HEK293 (cell line): ENCODE measurements around the gene MASP1.

Experiments
- CTCF ChIA-PET: fragments of 350-600 bp; formaldehyde crosslinking; extraction: SDS; loops from one replicate; lab custom pipeline; 2021; ENCODE audit warnings: antibody characterized with exemption; lab: Yijun Ruan, JAX
- POLR2A ChIA-PET: fragments of 300-600 bp; formaldehyde crosslinking; extraction: SDS; loops from one replicate; lab custom pipeline; 2020; ENCODE audit warnings: antibody characterized with exemption, inconsistent platforms; lab: Yijun Ruan, JAX
- H3K27ac ChIP-seq: fragments of 200-500 bp; sonication (Bioruptor generic); 2 replicates; pipeline ENCODE4 v1.5.1; 2014; ENCODE audit warnings: low read depth, low read length, control low read depth, inconsistent platforms; ENCODE audit errors: extremely low read depth
- H3K36me3 ChIP-seq, 2 experiments: fragments of 200-500 bp in 1 of 2; sonication (Bioruptor generic) in 1 of 2; 1 replicate in 1 of 2; 2 replicates in 1 of 2; pipeline ENCODE4 v1.5.1; 2014 to 2017; ENCODE audit warnings: inconsistent platforms in 2 of 2, low read length in 2 of 2; ENCODE audit not compliant: control insufficient read depth in 2 of 2, insufficient read depth in 1 of 2
- H3K4me1 ChIP-seq: fragments of 200-500 bp; sonication (Bioruptor generic); 2 replicates; pipeline ENCODE4 v1.5.1; 2014; ENCODE audit warnings: mild to moderate bottlenecking, low read length, inconsistent platforms; ENCODE audit not compliant: control insufficient read depth, insufficient read depth
- H3K4me3 ChIP-seq: 2 replicates; pipeline ENCODE4 v1.5.1; 2011; ENCODE audit warnings: low read depth, mild to moderate bottlenecking, control low read depth, low read length, moderate library complexity
- H3K9me3 ChIP-seq: fragments of 200-500 bp; sonication (Bioruptor generic); 2 replicates; pipeline ENCODE4 v1.5.1; 2014; ENCODE audit warnings: low read depth, low read length, inconsistent platforms; ENCODE audit not compliant: control insufficient read depth, insufficient read depth
- GFI1B ChIP-seq: fragments of 450-650 bp; formaldehyde crosslinking; IDR thresholded peaks from 2 replicates; pipeline ENCODE4 v1.5.1; 2016; ENCODE audit warnings: missing biosample characterization, missing genetic modification characterization
- HOXC10 ChIP-seq: sonication (generic); formaldehyde crosslinking; IDR thresholded peaks from 2 replicates; pipeline ENCODE4 v1.8.1; 2023; ENCODE audit warnings: mild to moderate bottlenecking, missing genetic modification reagents
- IKZF3 ChIP-seq: fragments of 450-650 bp; IDR thresholded peaks from 2 replicates; pipeline ENCODE4 v1.5.0; 2018; ENCODE audit warnings: missing biosample characterization, mild to moderate bottlenecking, missing genetic modification characterization, moderate library complexity
- TSHZ1 ChIP-seq: fragments of 450-650 bp; formaldehyde crosslinking; IDR thresholded peaks from 2 replicates; pipeline ENCODE4 v1.5.1; 2016; ENCODE audit warnings: missing biosample characterization, missing genetic modification characterization, borderline replicate concordance
- WT1 ChIP-seq: fragments of 450-650 bp; formaldehyde crosslinking; IDR thresholded peaks from 2 replicates; pipeline ENCODE4 v1.5.1; 2016; ENCODE audit warnings: missing biosample characterization, missing genetic modification characterization
- YY1 ChIP-seq: fragments of 450-650 bp; formaldehyde crosslinking; IDR thresholded peaks from 2 replicates; pipeline ENCODE4 v1.5.1; 2018; ENCODE audit warnings: missing biosample characterization, missing genetic modification characterization
- ZNF174 ChIP-seq: fragments of 450-650 bp; formaldehyde crosslinking; IDR thresholded peaks from 2 replicates; pipeline ENCODE4 v1.5.0; 2017; ENCODE audit warnings: missing biosample characterization, mild to moderate bottlenecking, missing genetic modification characterization
- ZNF274 ChIP-seq, 2 experiments: fragments of 200-500 bp in 1 of 2; fragments of 450-650 bp in 1 of 2; sonication (Bioruptor generic) in 1 of 2; formaldehyde crosslinking in 1 of 2; IDR thresholded peaks; 2 replicates each; pipeline versions ENCODE4 v1.5.1 to v1.6.1; 2014 to 2016; ENCODE audit warnings: borderline replicate concordance in 1 of 2, inconsistent platforms in 1 of 2, low read length in 1 of 2, missing biosample characterization in 1 of 2, missing genetic modification characterization in 1 of 2
- ZNF341 ChIP-seq: fragments of 450-650 bp; formaldehyde crosslinking; IDR thresholded peaks from 2 replicates; pipeline ENCODE4; 2016; ENCODE audit warnings: low read depth, missing biosample characterization, missing genetic modification characterization
- ZNF350 ChIP-seq: fragments of 450-650 bp; formaldehyde crosslinking; IDR thresholded peaks from 2 replicates; pipeline ENCODE4 v1.5.0; 2017; ENCODE audit warnings: missing biosample characterization, mild to moderate bottlenecking, missing genetic modification characterization
- ZNF394 ChIP-seq: fragments of 450-650 bp; formaldehyde crosslinking; IDR thresholded peaks from 2 replicates; pipeline ENCODE4 v1.5.1; 2016; ENCODE audit warnings: missing biosample characterization, missing genetic modification characterization, mild to moderate bottlenecking, moderate library complexity, borderline replicate concordance
- ZNF404 ChIP-seq: fragments of 450-650 bp; formaldehyde crosslinking; IDR thresholded peaks from 2 replicates; pipeline ENCODE4 v1.5.1; 2017; ENCODE audit warnings: missing biosample characterization, missing genetic modification characterization
- ZNF423 ChIP-seq: fragments of 450-650 bp; formaldehyde crosslinking; IDR thresholded peaks from 2 replicates; pipeline ENCODE4 v1.5.1; 2016; ENCODE audit warnings: missing biosample characterization, missing genetic modification characterization
- ZNF426 ChIP-seq: fragments of 450-650 bp; formaldehyde crosslinking; IDR thresholded peaks from 2 replicates; pipeline ENCODE4 v1.5.1; 2017; ENCODE audit warnings: missing biosample characterization, missing genetic modification characterization, mild to moderate bottlenecking, inconsistent platforms, moderate library complexity
- ZNF48 ChIP-seq: fragments of 450-650 bp; formaldehyde crosslinking; IDR thresholded peaks from 2 replicates; pipeline ENCODE4 v1.5.1; 2016; ENCODE audit warnings: missing biosample characterization, missing genetic modification characterization
- ZNF510 ChIP-seq: fragments of 450-650 bp; formaldehyde crosslinking; IDR thresholded peaks from 2 replicates; pipeline ENCODE4 v1.5.1; 2018; ENCODE audit warnings: mild to moderate bottlenecking, missing genetic modification characterization, missing biosample characterization; ENCODE audit not compliant: insufficient replicate concordance
- ZNF629 ChIP-seq: fragments of 450-650 bp; formaldehyde crosslinking; IDR thresholded peaks from 2 replicates; pipeline ENCODE4 v1.5.1; 2017; ENCODE audit warnings: missing biosample characterization, missing genetic modification characterization
- ZNF677 ChIP-seq: fragments of 450-650 bp; IDR thresholded peaks from 2 replicates; pipeline ENCODE4 v1.5.0; 2018; ENCODE audit warnings: missing biosample characterization, mild to moderate bottlenecking, missing genetic modification characterization, moderate library complexity
- ZNF704 ChIP-seq: fragments of 450-650 bp; formaldehyde crosslinking; IDR thresholded peaks from 2 replicates; pipeline ENCODE4 v1.5.1; 2016; ENCODE audit warnings: missing biosample characterization, missing genetic modification characterization
- ZNF76 ChIP-seq: fragments of 450-650 bp; formaldehyde crosslinking; IDR thresholded peaks from 2 replicates; pipeline ENCODE4; 2016; ENCODE audit warnings: low read depth, missing biosample characterization, missing genetic modification characterization, borderline replicate concordance
- TF ChIP-seq, protein P1 (sequence below): fragments of 450-650 bp; formaldehyde crosslinking; IDR thresholded peaks from 2 replicates; pipeline ENCODE4 v1.5.1; 2016; ENCODE audit warnings: missing biosample characterization, missing genetic modification characterization, borderline replicate concordance
- TF ChIP-seq, protein P2 (sequence below): fragments of 450-650 bp; formaldehyde crosslinking; IDR thresholded peaks from 2 replicates; pipeline ENCODE4 v1.5.1; 2017; ENCODE audit warnings: missing biosample characterization, missing genetic modification characterization

The MASP1 gene

GRCh38 chr3:187266691-187267090, 24.8 kb downstream of the MASP1 start:
- POLR2A ChIA-PET, result no interaction called here

GRCh38 chr3:187265461-187265955, 26.0 kb downstream of the MASP1 start:
- Histone ChIP-seq H3K4me3 (no peak overlapping the region), H3K9me3 (no peaks in the 10 kb centered on the region), H3K4me1 (peaks cover 3% of the 10 kb centered on the region), H3K36me3 (no peaks in the 10 kb centered on the region), H3K27ac (no peak overlapping the region)
- TF ChIP-seq ZNF426 (tag by site-specific recombination) (no peak), YY1 (tag by site-specific recombination) (no peak), WT1 (tag by site-specific recombination) (no peak), ZNF76 (tag by site-specific recombination) (no peak), ZNF174 (tag by site-specific recombination) (no peak), ZNF404 (tag by site-specific recombination) (no peak), ZNF629 (tag by site-specific recombination) (no peak), ZNF274 (IDR thresholded peaks at IDR 0.05; ENCODE audit: low read length) (no peak), ZNF274 (tag by site-specific recombination; IDR thresholded peaks at IDR 0.05; ENCODE audit: borderline replicate concordance) (no peak), ZNF677 (no peak), ZNF341 (tag by site-specific recombination) (no peak), GFI1B (tag by site-specific recombination) (no peak), ZNF704 (tag by site-specific recombination) (no peak), TSHZ1 (tag by site-specific recombination) (no peak), ZNF423 (tag by site-specific recombination) (no peak), ZNF48 (tag by site-specific recombination) (no peak), IKZF3 (tag by site-specific recombination) (no peak), ZNF510 (tag by site-specific recombination) (no peak), HOXC10 (CRISPR knock-in tag) (no peak)
- TF ChIP-seq, protein P1, sequence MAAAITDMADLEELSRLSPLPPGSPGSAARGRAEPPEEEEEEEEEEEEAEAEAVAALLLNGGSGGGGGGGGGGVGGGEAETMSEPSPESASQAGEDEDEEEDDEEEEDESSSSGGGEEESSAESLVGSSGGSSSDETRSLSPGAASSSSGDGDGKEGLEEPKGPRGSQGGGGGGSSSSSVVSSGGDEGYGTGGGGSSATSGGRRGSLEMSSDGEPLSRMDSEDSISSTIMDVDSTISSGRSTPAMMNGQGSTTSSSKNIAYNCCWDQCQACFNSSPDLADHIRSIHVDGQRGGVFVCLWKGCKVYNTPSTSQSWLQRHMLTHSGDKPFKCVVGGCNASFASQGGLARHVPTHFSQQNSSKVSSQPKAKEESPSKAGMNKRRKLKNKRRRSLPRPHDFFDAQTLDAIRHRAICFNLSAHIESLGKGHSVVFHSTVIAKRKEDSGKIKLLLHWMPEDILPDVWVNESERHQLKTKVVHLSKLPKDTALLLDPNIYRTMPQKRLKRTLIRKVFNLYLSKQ (tag by site-specific recombination), result no peak
- TF ChIP-seq, protein P2, sequence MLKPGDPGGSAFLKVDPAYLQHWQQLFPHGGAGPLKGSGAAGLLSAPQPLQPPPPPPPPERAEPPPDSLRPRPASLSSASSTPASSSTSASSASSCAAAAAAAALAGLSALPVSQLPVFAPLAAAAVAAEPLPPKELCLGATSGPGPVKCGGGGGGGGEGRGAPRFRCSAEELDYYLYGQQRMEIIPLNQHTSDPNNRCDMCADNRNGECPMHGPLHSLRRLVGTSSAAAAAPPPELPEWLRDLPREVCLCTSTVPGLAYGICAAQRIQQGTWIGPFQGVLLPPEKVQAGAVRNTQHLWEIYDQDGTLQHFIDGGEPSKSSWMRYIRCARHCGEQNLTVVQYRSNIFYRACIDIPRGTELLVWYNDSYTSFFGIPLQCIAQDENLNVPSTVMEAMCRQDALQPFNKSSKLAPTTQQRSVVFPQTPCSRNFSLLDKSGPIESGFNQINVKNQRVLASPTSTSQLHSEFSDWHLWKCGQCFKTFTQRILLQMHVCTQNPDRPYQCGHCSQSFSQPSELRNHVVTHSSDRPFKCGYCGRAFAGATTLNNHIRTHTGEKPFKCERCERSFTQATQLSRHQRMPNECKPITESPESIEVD (tag by site-specific recombination), result no peak
- ChIA-PET POLR2A (no interaction called here), CTCF (interaction anchor here (0.7 to 2.5 kb wide), 4 partner anchors 10 to 414 kb away, joined by 3 to 13 read pairs (median 5); no protein-coding TSS in a partner anchor)

More at GRCh38 chr3:187266691-187267090, 24.8 kb downstream of the MASP1 start:
- Histone ChIP-seq H3K27ac (no peak overlapping the region), H3K9me3 (no peaks in the 10 kb centered on the region), H3K4me3 (no peak overlapping the region), H3K4me1 (peaks cover 3% of the 10 kb centered on the region), H3K36me3 (no peaks in the 10 kb centered on the region)
- peak; percentile 92 for TF ChIP-seq ZNF394 (tag by site-specific recombination)
- no peak for TF ChIP-seq ZNF350 (tag by site-specific recombination)
- CTCF ChIA-PET, result interaction anchor here (1.1 to 1.5 kb wide), 3 partner anchors 13 to 413 kb away, joined by 3 to 6 read pairs (median 4); no protein-coding TSS in a partner anchor
